Measurements from ENCODE around the gene PITX3.

GRCh38 chr10:102227050-102227449 lies 14.3 kb downstream of the PITX3 start:
- TF ChIP-seq IRF1 (CRISPR knock-in tag; IDR thresholded peaks at IDR 0.05; ENCODE audit: borderline replicate concordance) (no peak), CREB1 (IDR thresholded peaks at IDR 0.05) (no peak), CREB1 (CRISPR knock-in tag; IDR thresholded peaks at IDR 0.05) (no peak), MYC (IDR thresholded peaks at IDR 0.05; ENCODE audit: low read depth, low read length) (no peak), MYC (CRISPR knock-in tag; IDR thresholded peaks at IDR 0.05; ENCODE audit: borderline replicate concordance, low read depth) (no peak), ZNF764 (CRISPR knock-in tag; IDR thresholded peaks at IDR 0.05; ENCODE audit: low read depth) (no peak), EHMT2 (IDR thresholded peaks at IDR 0.05) (no peak)
